GM12878 (cell line): ENCODE measurements around the gene TSPO2. TPM values are rescaled to one million over a fixed set of nuclear protein-coding genes. Genes with fewer than 3 reads are reported as not detected.

Experiments
- ATAC-seq: fragments of 200-7000 bp; cut with Tn5 transposase; 3 replicates; pipeline ENCODE4 v1.9.1; 2020; ENCODE audit warnings: mild to moderate bottlenecking, moderate library complexity
- BruUV-seq: library from RNA; stranded (reverse); fragments of 400-500 nt; replicated peaks from 2 replicates; lab custom pipeline; 2021; lab: Mats Ljungman, UMichigan
- CTCF ChIA-PET: fragments of 300-600 bp; sonication (Branson Sonifier 250); formaldehyde crosslinking; extraction: SDS; loops from one replicate; lab custom pipeline; 2021; ENCODE audit warnings: inconsistent platforms; lab: Yijun Ruan, JAX
- POLR2A ChIA-PET: fragments of 350-600 bp; formaldehyde crosslinking; extraction: SDS; loops from one replicate; lab custom pipeline; 2021; ENCODE audit warnings: inconsistent platforms; lab: Charles Lee
- RAD21 ChIA-PET: fragments of 300-600 bp; sonication (Branson Sonifier 250); formaldehyde crosslinking; loops from one replicate; lab custom pipeline; 2023; ENCODE audit warnings: antibody characterized with exemption; ENCODE audit not compliant: unreplicated experiment; lab: Charles Lee
- SMC1A ChIA-PET: fragments of 300-600 bp; sonication (Branson Sonifier 250); formaldehyde crosslinking; loops from one replicate; lab custom pipeline; 2023; ENCODE audit not compliant: unreplicated experiment, uncharacterized antibody; lab: Charles Lee
- DNase-seq: peaks from one replicate; pipeline ENCODE4 v3.0.0-alpha.2; 2011; ENCODE audit warnings: low read depth, low spot score
- FAIRE-seq: peaks from 3 replicates; lab custom pipeline; 2011; peaks lifted over from hg19 to GRCh38; lab: Jason Lieb, UNC
- H2AFZ ChIP-seq: 2 replicates; pipeline ENCODE4 v1.6.0; 2011; ENCODE audit warnings: low read depth, low read length, control low read depth; ENCODE audit not compliant: control insufficient read depth
- H3K27ac ChIP-seq: 2 replicates; pipeline ENCODE4 v1.5.1; 2011; ENCODE audit warnings: control low read depth; ENCODE audit not compliant: control insufficient read depth, insufficient read depth
- H3K27me3 ChIP-seq, 2 experiments: replicated peaks in 1 of 2; 2 replicates each; pipeline versions ENCODE4 v1.6.0 to v1.6.1; 2011; ENCODE audit warnings: low read length in 1 of 2; ENCODE audit not compliant: control insufficient read depth in 2 of 2, insufficient read depth in 2 of 2
- H3K36me3 ChIP-seq, 2 experiments: 2 replicates each; pipeline ENCODE4 v1.5.1; 2011; ENCODE audit warnings: low read length in 1 of 2; ENCODE audit not compliant: control insufficient read depth in 2 of 2, insufficient read depth in 2 of 2
- H3K4me1 ChIP-seq: 2 replicates; pipeline ENCODE4 v1.6.1; 2011; ENCODE audit warnings: mild to moderate bottlenecking, low read length, moderate library complexity, mixed read lengths; ENCODE audit not compliant: control insufficient read depth, insufficient read depth
- H3K4me2 ChIP-seq: 2 replicates; pipeline ENCODE4 v1.6.0; 2011; ENCODE audit warnings: control low read depth; ENCODE audit not compliant: control insufficient read depth, insufficient read depth
- H3K4me3 ChIP-seq: fragments of 200-600 bp; sonication (generic); 2 replicates; pipeline ENCODE4 v1.5.1; 2016
- H3K79me2 ChIP-seq: 2 replicates; pipeline ENCODE4 v1.6.0; 2011; ENCODE audit warnings: low read length; ENCODE audit not compliant: control insufficient read depth, insufficient read depth
- H3K9ac ChIP-seq: 2 replicates; pipeline ENCODE4 v1.8.0; 2011; ENCODE audit warnings: low read length, control low read depth, mixed read lengths; ENCODE audit not compliant: control insufficient read depth, insufficient read depth
- H3K9me3 ChIP-seq: replicated peaks from 3 replicates; pipeline ENCODE4 v1.5.1; 2011; ENCODE audit warnings: mild to moderate bottlenecking, low read length; ENCODE audit not compliant: control insufficient read depth, insufficient read depth
- H4K20me1 ChIP-seq: 2 replicates; pipeline ENCODE4 v1.6.0; 2011; ENCODE audit not compliant: control insufficient read depth, insufficient read depth
- BCL11A ChIP-seq: IDR thresholded peaks from 2 replicates; pipeline ENCODE4 v1.6.1; 2011; ENCODE audit warnings: low read depth, low read length
- CEBPB ChIP-seq, 2 experiments: fragments of 150-350 bp in 1 of 2; IDR thresholded peaks; 2 replicates each; pipeline ENCODE4 v1.6.1; 2012 to 2014; ENCODE audit warnings: low read depth in 2 of 2, low read length in 2 of 2, borderline replicate concordance in 1 of 2, inconsistent platforms in 1 of 2
- ESRRA ChIP-seq: IDR thresholded peaks from 2 replicates; pipeline ENCODE4 v1.6.1; 2012; ENCODE audit warnings: mild to moderate bottlenecking, low read length, improper control_type of control experiment
- HCFC1 ChIP-seq: fragments of 150-350 bp; IDR thresholded peaks from 2 replicates; pipeline ENCODE4 v1.6.1; 2014; ENCODE audit warnings: low read length
- HDAC2 ChIP-seq: fragments of 200-600 bp; sonication (generic); IDR thresholded peaks from 2 replicates; pipeline ENCODE4 v1.6.1; 2017
- HDAC6 ChIP-seq: fragments of 200-600 bp; sonication (generic); IDR thresholded peaks from one replicate; pipeline ENCODE4 v1.8.0; 2017; ENCODE audit warnings: antibody characterized with exemption; ENCODE audit not compliant: unreplicated experiment
- JUND ChIP-seq: IDR thresholded peaks from 2 replicates; pipeline ENCODE4 v1.6.1; 2012; ENCODE audit warnings: low read depth, mild to moderate bottlenecking, low read length, improper control_type of control experiment, moderate library complexity
- KDM1A ChIP-seq: fragments of 200-600 bp; sonication (generic); IDR thresholded peaks from 2 replicates; pipeline ENCODE4 v1.6.1; 2016; ENCODE audit warnings: borderline replicate concordance
- NFYA ChIP-seq: IDR thresholded peaks from 2 replicates; pipeline ENCODE4 v1.6.1; 2011; ENCODE audit warnings: low read depth, mild to moderate bottlenecking, low read length, improper control_type of control experiment, borderline replicate concordance
- PML ChIP-seq: IDR thresholded peaks from 2 replicates; pipeline ENCODE4 v1.6.1; 2012; ENCODE audit warnings: low read length, inconsistent platforms
- PRDM15 ChIP-seq: fragments of 450-650 bp; formaldehyde crosslinking; IDR thresholded peaks from 2 replicates; pipeline ENCODE4 v1.4.0; 2020; ENCODE audit warnings: mild to moderate bottlenecking, moderate library complexity
- RUNX3 ChIP-seq: IDR thresholded peaks from 2 replicates; pipeline ENCODE4 v1.6.1; 2012; ENCODE audit warnings: low read length, inconsistent platforms
- SUZ12 ChIP-seq: fragments of 200-600 bp; sonication (generic); IDR thresholded peaks from one replicate; pipeline ENCODE4 v1.6.1; 2018; ENCODE audit warnings: antibody characterized with exemption, mild to moderate bottlenecking; ENCODE audit not compliant: unreplicated experiment
- TCF12 ChIP-seq: IDR thresholded peaks from 2 replicates; pipeline ENCODE4 v1.6.1; 2011; ENCODE audit warnings: low read depth, mild to moderate bottlenecking, low read length
- YY1 ChIP-seq: IDR thresholded peaks from 2 replicates; pipeline ENCODE4 v1.6.1; 2011; ENCODE audit warnings: low read depth, mild to moderate bottlenecking, low read length
- ZNF207 ChIP-seq: fragments of 450-650 bp; IDR thresholded peaks from 2 replicates; pipeline ENCODE4 v1.6.1; 2014; ENCODE audit warnings: antibody characterized with exemption, mild to moderate bottlenecking, borderline replicate concordance
- WGBS: methylation state at CpG from one replicate; pipeline ENCODE4 v1.1.6; 2016; ENCODE audit warnings: low lambda C conversion rate; ENCODE audit not compliant: insufficient replicate concordance, insufficient coverage; ENCODE audit errors: missing lambda C conversion rate; 5-methylcytosine and 5-hydroxymethylcytosine counted together
- in situ Hi-C: fragments of 300-500 bp; cut with MboI; formaldehyde crosslinking; loops from 9 replicates; pipeline ENCODE4 v1.14.3; 2018; ENCODE audit warnings: mixed read lengths
- intact Hi-C: fragments of 100-400 bp; cut with micrococcal nuclease; formaldehyde crosslinking; loops from one replicate; pipeline ENCODE4 v1.14.2; 2022; ENCODE audit not compliant: unreplicated experiment
- polyA plus RNA-seq, 11 experiments: library from polyadenylated mRNA; depleted of rRNA in 4 of 11; unstranded in 6 of 11; stranded (reverse) in 5 of 11; fragments of >200 nt; fragmentation: Nextera tagmentation in 4 of 11; fragmentation: Illumina TruSeq in 1 of 11; extraction: Ambion mirVana in 4 of 11; extraction: Trizol in 1 of 11; gene quantifications; 1 replicate in 1 of 11; 2 replicates in 10 of 11; pipeline versions ENCODE4 v1.2.1 to v1.2.3, GENCODE V29; 2011 to 2016; ENCODE audit warnings: inconsistent platforms in 2 of 11, missing spikeins in 2 of 11, low read depth in 1 of 11
- total RNA-seq, 4 experiments: library from RNA; depleted of rRNA in 3 of 4; stranded (reverse); fragments of >200 nt in 3 of 4; fragmentation: Illumina TruSeq in 1 of 4; extraction: Trizol in 1 of 4; gene quantifications; 2 replicates each; pipeline versions ENCODE4 v1.2.1 to v1.2.3, GENCODE V29; 2013 to 2021
- TF ChIP-seq, protein P1 (sequence below): IDR thresholded peaks from 2 replicates; pipeline ENCODE4 v1.6.1; 2011; ENCODE audit warnings: borderline replicate concordance, low read depth, mild to moderate bottlenecking, moderate library complexity, mixed read lengths, low read length; ENCODE audit not compliant: insufficient read depth; ENCODE audit errors: extremely low read length

The TSPO2 gene
- total and polyA plus RNA-seq, 10 of the 15 experiments (the other 5 are each of a cell fraction or from before 2014, with no cell fraction given): not detected

DNA sequence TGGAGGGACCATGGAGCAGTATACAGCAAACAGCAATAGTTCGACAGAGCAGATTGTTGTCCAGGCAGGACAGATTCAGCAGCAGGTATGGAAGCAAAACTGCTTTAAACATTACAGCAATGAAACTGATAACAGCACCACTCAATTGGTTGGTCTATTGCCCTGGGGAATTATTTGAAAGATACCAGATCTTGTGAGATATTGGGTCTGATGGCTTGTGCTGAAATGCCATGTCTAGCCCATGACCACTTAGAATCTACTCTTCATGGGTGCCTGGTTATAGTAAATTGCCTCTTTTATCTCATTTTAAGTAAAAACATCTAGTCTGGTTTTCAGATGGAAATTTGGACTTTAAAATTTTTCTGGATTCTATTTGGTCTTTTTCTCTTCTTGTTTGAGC lies 36.8 kb downstream of the TSPO2 start:
- FAIRE-seq (no peak), ATAC-seq (no peak), DNase-seq (no peak)
- ChIA-PET CTCF (interaction anchor here (0.8 to 1.2 kb wide), 2 partner anchors 11 to 103 kb away, joined by 3 to 5 read pairs; no protein-coding TSS in a partner anchor), SMC1A (interaction anchor here (0.8 to 1.3 kb wide), 4 partner anchors 9 to 807 kb away, joined by 3 to 4 read pairs (median 3); no protein-coding TSS in a partner anchor), POLR2A (no interaction called here), RAD21 (no interaction called here)
- Histone ChIP-seq H3K9me3 (no peaks in the 10 kb centered on the region), H2AFZ (no peak overlapping the region), H3K27me3 (no peaks in the 10 kb centered on the region), H3K9ac (no peak overlapping the region), H4K20me1 (no peaks in the 10 kb centered on the region), H3K36me3 (peaks cover 4 to 15% of the 10 kb centered on the region in 2 experiments; a peak in 3 of 4 replicates), H3K4me3 (no peak overlapping the region), H3K79me2 (peaks cover 53% of the 10 kb centered on the region), H3K4me2 (no peak overlapping the region), H3K4me1 (peaks cover 5% of the 10 kb centered on the region; the same call in 1 of the 2 replicates), H3K27ac (no peak overlapping the region)
- no TSS peak for BruUV-seq
- intact Hi-C loops (loop anchor here (5.0 to 10.0 kb wide), 2 partner anchors 238 to 656 kb away; partner anchors contain the start of gene TFEB), in situ Hi-C loops (no loop called here)
- TF ChIP-seq HCFC1: no peak
- no peak for TF ChIP-seq TCF12
- TF ChIP-seq JUND: no peak
- no peak for TF ChIP-seq ZNF207
- TF ChIP-seq PRDM15 (CRISPR knock-in tag): no peak
- TF ChIP-seq NFYA: no peak
- TF ChIP-seq HDAC6: no peak
- TF ChIP-seq ESRRA: no peak
- TF ChIP-seq, protein P1, sequence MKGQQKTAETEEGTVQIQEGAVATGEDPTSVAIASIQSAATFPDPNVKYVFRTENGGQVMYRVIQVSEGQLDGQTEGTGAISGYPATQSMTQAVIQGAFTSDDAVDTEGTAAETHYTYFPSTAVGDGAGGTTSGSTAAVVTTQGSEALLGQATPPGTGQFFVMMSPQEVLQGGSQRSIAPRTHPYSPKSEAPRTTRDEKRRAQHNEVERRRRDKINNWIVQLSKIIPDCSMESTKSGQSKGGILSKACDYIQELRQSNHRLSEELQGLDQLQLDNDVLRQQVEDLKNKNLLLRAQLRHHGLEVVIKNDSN: no peak
- TF ChIP-seq HDAC2: no peak
- TF ChIP-seq CEBPB (IDR thresholded peaks at IDR 0.05; ENCODE audit: borderline replicate concordance in 1 of 2, low read depth in 2 of 2, low read length in 2 of 2): no peak
- TF ChIP-seq SUZ12: no peak
- TF ChIP-seq RUNX3: no peak
- no peak for TF ChIP-seq YY1
- TF ChIP-seq PML: no peak
- no peak for TF ChIP-seq BCL11A
- no peak for TF ChIP-seq KDM1A
- WGBS: 85% methylated on average over 1 of the region's 1 CpG
